Astrocyte (in vitro differentiated cells and primary cell): ENCODE measurements around the gene SNAI3.

Source experiments
- CTCF ChIP-seq: IDR thresholded peaks from 2 replicates; pipeline ENCODE4 v1.5.1; 2011; ENCODE audit warnings: low read depth, mild to moderate bottlenecking, inconsistent platforms, low read length, moderate library complexity; ENCODE audit not compliant: insufficient read depth
- EZH2 ChIP-seq: IDR thresholded peaks from 2 replicates; pipeline ENCODE4 v1.6.1; 2012; ENCODE audit warnings: mild to moderate bottlenecking, low read length, inconsistent platforms; ENCODE audit not compliant: insufficient read depth

DNA sequence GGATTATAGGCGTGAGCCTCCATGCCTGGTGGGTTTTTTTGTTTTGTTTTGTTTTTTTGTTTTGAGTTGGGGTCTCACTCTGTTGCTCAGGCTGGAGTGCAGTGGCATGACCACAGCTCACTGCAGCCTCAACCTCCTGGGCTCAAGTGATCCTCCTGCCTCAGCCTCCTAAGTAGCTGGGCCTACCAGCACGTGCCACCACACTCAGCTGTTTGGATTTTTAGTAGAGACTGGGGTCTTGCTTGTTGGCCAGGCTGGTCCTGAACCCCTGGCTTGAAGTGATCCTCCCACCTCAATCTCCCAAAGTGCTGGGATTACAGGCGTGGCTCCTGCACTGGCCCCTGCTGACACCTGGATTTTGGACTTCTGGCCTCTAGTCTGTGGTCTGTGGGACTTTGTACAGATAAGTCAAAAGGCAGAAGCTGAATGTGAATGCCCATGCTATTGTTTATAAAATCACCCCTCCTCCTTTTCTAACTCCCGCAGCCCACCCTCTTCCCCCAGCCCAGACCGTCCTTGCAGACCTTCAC is 5.7 kb downstream of the SNAI3 start:
- no peak for TF ChIP-seq CTCF
- no peak for TF ChIP-seq EZH2
